Activated CD4-positive, CD25-positive, alpha-beta regulatory T cell treated with anti-CD3 and anti-CD28 coated beads, Interleukin-2, amount 50 U/mL, for 16 hours (primary cell): ENCODE results near the gene PARVB.

Experiments used
- DNase-seq: peaks from one replicate; pipeline ENCODE4 v3.0.0-alpha.2; 2020; ENCODE audit warnings: low read depth, low spot score

The PARVB gene

DNA sequence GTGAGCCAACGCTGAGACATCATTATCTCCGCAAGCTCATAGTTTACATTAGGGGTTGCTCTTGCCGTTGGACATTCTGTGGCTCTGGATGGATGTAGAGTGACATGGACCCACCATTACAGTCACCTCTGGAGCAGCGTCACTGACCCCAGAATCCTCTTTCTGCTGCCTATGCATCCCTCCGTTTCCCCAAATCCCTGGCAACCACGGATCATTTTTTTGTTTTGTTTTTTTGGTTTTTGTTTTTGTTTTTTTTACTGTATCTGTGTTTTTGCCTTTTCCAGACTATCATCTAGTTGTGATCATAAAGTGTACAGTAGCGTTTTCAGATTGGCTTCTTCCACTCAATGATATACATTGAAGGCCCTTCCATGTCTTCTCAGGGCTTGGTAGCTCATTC is 4.0 kb downstream of the PARVB start:
- no peak for DNase-seq

DNA sequence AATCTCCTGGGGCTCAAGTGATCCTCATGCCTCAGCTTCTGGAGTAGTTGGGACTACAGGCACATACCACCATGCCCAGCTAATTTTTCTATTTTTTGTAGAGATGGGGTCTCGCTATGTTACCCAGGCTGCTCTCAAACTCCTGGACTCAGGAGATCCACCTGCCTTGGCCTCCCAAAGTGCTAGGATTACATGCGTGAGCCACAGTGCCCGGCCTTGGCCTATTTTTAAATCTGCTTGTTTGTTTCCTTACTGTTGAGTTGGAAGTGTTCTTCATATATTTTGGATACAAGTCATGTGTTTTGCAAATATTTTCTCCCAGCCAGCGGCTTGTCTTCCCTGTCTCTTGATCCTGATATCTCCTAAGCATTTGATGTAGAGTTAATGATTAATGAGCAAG is 5.0 kb downstream of the PARVB start:
- no peak for DNase-seq

DNA sequence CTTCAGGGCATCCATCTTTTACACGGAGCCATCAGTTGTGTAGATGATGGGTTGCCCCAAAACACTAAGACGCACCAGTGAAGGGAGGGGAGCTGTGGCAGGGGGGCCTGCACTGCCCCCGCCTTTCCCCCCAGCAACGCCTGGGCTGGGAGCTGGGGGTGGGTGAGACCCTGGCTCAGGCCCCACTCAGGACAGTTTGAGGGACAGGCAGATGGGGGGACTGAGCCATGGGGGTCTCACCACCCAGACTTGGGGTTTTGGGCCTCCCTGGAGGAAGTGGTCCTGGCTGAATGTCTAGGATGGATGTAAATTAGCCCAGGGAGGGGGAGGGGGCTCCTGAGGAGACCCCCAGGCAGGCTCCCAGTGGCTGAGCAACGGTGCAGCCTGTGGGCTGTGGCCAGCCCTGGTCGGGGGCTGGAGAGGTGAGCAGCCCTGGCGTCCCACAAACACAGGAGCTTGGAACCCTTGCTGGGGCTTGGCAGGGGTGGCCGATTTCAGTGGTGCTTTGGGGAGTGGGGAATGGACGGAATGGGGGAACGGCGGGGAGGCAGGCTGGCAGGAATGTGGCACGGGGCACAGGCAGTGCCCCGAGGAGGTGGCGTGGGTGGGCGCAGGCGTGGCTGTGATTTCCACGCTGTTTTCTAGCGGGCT is 6.1 kb downstream of the PARVB start:
- DNase-seq = no peak

DNA sequence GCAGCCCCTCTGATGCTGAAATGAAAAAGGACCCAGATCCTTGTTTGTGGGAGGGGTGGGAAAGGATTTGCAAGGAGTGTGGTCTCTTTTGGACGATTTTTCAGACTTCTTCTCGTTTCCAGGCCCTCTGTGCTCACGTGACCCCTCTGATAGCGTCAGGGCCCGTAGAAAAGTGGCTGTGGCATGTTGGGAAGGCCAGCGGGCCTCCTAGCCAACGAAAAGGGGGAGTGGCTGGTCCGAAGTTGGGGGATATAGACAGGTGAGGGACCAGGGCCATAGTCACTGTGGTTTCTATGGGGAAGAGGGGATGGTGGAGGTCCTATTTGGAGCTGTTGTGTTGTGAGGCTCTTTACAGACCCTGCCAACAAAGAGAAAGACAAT is 6.6 kb downstream of the PARVB start:
- DNase-seq = no peak

DNA sequence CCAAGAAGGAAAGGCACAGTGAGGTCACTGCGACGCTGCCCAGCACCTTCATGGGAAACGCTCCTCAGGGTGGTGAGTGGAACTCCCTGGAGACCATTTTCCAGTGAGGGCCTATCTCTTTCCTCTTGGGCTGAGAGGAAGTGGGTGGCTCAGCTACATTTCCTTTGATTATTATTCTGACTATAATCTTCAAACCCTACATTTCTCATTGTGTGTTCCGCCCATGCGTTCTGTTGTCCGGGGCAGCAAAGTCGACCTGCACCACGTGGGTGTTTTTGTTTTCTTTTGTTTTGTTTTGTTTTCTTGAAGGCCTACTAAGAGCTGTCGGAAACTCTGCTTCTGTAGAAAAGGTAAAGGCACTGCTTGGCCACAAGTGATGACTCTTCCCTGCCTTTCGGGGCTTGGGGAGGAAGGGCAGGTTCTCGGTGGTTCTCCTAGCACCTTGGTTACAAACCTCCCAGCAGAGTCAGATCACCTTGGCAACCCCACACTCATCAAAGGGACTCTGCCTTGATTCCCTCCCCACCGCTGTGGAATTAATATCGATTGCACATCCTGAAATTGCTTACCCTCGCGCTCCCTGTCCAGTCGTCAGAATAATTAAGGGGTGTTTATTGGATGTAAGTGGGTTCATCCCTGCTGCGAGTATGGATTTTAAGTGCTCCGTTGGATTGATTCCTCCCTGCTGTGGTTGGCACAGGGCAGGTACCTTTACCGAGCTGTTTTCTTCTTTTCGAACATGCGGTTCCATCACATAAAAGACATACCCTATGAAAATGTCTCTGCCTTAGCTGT is 7.3 kb downstream of the PARVB start:
- no peak for DNase-seq

DNA sequence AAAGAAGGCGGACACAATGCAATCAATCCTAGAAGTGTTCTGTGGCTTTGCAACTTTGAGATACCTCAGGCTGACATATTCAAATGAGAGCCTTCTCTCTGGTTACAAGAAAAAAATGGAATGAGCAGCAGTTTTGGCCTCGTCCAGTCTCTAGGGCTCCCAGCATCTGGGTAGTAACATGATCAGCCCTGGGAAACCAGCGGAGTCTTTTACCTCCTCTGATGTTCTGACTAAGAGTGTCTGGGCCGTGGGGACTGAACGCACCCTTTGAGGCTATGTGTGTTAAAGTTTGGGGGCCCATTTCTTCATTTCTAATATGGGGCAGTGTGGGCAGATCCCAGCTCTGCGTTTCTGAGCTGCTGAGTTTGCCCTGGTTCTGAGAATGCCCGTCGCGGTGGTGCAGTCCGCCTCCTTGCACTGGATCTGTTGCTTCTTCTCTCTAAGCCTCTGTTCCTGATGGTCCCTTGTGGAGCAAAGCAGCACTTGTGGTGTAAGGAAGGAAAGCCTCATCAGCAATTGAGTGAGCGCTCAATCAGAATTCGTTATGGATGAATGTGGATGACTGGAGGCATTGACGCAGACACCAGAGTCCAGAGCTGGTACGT is 8.1 kb downstream of the PARVB start:
- no peak for DNase-seq

DNA sequence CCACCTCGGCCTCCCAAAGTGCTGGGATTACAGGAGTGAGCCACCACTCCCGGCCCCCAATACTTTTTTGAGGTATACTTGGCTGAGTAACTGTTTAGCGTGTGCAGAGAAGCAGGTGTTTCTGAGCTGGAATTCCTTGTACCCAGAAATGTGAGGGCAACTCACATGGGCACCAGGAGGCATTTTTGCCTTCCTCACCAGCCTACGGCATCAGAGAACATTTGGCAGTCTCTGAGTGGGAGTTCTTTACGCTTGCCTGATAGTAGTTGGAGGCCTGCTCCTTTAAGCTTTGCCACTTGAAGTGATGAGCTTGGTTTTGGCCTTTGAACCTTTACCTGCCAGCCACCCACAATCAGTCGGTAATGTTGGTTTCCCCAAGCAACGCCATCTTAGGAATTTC is 9.2 kb downstream of the PARVB start:
- DNase-seq = no peak

DNA sequence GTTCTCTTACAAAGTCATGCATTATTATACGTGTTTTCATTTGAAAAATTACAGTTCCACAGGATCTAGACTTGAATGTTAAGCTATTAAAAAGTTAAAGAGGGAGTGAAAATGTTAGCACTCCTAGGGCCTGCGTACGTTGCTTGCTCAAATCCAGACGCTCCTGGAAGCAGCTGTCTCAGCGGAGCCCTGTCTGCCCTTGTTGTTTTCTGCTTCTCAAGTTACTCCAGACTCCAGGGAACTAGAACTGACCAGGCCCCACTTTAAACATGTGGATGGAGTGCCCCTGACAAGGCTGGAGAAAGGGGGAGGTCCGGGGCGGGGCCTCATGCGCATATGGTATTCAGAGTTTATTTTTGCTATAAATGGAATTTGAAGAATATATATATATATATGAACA is 9.6 kb downstream of the PARVB start:
- no peak for DNase-seq

DNA sequence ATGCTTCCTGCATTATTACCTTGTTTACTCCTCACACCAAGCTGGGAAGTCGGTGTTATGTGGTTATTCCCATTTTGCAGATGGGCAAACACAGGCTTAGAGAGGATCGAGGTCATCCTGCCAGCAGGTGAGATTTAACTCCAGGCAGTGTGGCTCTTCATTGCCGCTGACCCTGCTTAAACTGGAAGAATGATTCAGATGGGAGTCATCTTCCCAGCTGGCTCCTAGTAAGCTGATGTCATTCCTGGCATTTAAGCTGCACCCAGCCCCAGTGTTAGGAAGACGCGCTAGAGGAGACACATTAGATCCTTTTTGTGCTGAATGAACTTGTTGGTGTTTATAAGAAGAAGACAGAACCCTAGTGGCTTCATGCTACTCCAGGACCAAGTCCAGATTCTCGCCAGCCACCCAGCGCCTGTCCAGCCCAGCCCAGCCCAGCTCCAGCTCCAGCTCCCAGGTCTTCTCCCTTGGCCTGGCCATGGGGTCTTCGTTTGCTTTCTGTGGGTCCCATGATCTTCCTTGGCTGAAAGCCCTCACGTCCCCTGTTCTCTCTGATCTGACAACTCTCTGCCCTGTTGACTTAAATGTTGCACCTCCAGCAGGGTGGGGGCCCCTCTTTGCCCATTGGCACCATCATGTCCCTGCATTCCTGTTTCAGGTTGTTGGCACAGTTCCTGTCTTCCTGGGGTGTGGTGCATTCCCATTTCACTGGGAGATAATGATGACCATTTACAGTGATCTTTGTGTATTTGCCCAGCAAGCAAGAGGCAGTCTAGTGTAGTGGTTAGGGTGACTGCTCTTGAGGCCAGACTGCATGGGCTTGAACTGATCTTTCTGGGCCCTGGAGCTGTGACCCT is 13.6 kb downstream of the PARVB start:
- DNase-seq = no peak

DNA sequence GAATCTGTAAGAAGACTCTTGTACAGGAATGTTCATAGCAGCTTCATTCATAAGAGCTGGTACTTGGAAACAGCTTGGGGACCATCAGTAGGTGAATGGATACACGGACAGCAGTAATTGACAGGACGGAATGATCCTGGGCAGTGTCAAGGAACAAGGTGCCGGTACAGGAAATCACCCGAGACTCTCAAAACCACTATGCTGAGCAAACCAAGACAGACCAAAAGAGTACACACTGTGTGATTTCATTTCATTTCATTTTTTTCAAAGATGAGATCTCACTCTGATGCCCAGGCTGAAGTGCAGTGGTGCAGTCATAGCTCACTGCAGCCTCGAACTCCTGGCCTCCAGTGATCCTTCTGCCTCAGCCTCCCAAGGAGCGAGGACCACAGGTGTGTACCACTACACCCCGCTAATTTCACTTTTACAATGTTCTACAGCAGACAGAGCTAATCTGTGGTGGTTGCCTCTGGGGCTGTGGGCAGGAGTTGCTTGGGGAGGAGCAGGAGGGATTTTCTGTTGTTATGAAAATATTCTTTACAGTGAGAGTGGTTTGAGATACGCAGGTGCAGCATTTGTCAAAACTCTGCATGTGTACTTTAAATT is 15.6 kb downstream of the PARVB start:
- no peak for DNase-seq

DNA sequence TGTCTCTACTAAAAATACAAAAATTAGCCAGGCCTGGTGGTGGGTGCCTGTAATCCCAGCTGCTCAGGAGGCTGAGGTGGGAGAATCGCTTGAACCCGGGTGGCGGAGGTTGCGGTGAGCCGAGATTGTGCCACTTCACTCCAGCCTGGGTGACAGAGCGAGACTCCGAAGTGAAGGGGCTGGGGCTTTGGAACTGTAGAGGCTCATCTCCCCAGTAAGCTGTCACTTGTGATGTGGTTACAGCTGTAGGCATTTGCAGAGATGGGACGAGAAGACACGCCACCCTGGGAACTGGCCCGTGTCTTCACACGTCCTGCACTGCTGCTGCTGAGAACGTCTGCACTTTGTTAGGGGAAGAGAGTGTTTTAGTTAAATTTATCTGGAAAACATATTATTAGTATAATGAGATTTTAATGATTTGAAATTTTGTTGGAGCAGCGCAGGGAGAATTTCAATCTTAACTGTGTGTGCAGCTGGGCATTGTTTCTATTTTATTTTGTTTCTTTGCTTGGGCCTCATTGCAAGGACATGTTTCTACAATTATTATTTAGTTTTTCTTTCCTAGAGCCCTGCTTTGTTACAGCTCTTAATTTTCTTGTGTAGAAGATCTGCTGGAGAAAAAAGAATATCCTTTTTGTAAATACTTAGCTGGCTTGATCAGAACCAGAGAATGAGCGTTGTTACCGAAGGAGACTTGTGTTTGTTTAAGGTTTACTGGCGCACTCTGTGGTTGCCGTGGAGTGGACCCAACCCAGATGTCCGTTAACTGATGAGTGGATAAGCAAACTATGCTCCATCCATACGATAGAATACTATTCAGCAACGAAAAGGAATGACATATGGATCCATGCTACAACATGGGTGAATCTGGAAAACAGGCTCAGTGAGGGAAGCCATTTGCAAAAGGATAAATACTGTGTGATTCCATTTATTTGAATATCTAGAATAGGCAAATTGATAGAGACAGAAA is 18.4 kb downstream of the PARVB start:
- DNase-seq = no peak

DNA sequence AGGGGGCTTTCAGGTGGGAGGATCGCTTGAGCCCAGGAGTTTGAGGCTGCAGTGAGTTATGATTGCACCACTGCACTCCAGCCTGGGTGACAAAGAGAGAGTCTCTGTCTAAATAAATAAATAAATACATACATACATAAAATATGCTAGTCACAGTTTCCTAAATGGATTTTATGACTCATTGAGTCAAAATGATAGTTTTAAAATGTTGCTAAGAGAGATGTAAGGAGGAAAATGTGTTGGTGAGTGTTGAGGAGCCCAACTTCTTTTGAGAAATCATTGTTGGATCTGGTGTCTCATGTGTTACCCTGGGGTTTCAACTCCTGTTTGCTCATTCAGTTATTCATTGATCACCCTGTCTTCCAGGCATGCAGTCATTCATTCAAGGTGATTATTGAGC is 21.0 kb downstream of the PARVB start:
- no peak for DNase-seq

DNA sequence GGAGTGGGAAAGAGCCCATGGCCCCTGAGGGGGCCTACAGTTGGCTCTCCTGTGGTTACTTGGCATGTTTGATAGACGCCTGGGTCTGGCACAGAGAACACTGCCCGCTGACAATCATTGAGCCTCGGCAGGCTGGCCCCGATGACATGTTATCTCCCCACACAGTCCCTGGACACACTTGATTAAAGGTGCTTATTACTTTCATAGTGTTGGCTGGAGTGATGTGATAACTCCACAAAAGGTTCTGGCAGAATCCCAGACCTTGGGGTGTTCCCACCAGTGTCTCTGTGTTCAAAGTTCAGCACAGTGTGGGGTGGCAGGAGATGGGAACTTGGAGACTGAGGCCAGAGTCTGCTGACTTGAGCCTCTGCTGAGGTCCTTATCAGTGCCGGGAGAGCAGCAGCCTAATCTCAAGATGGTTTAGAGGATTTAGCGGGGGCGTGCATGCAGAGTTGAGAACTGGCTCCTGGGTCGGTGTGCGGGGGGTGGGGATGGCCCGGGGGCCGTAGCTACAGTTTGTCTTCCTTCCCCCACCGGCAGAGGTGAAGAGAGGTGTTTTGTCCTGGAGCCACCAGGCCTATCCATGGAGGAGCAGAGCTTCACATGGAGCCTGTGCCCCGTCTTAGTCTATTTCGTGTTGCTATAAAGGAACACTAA is 22.5 kb downstream of the PARVB start:
- no peak for DNase-seq

DNA sequence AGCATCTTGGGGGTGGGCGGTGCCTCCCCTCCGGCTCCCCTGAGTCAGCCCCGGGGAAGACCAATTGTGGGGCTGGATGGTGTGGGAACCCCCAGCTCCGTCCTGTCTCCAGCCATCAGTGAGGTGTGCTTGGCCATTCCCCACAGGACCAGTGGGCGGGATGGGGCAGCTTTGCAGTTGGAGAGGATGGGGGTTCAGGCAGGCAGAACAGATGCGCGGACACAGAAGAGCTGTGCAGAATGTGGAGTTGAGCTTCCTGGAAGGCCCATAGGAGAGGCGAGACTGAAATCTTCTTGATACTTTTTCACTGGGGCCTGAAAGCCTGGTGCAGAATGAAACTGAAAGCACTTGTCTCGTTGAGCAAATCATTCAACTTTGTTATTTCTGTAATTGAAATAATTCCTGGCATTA is 23.8 kb downstream of the PARVB start:
- DNase-seq = no peak

DNA sequence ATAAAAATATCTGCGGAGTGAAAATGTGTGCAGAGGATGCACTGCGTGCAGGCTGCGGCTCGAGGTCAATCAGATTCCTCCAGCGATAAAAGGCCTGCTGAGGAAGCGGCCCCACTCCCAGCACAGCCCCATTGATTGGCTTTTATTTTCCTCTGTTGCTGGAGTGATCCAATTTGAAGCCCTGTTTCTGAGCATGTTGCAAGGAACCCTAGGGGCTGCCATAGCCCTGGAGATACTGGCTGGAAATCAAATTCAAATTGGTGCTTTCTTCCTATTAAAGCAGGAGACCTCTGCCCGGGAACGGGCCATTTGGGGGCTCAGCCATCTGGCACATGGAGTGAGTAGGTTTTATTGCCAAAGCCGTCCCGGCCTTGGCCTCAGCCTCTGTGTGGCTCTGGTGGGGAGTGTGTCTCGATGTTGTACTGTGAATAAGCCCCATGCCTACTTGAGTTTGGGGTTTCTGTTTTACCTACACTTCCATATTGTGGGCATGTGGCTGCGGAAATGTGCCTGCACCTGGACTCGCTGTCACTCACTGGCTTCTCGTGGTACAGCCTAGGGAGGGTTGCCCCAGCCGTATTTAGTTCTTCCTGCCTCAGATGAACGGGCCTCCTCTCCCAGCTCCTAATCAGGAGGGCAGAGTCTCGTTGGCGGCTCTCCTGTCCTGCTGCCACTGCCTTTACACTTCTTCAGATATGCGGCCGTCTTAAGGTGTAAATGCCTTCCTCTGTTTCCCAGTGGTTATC is 25.6 kb downstream of the PARVB start:
- no peak for DNase-seq

DNA sequence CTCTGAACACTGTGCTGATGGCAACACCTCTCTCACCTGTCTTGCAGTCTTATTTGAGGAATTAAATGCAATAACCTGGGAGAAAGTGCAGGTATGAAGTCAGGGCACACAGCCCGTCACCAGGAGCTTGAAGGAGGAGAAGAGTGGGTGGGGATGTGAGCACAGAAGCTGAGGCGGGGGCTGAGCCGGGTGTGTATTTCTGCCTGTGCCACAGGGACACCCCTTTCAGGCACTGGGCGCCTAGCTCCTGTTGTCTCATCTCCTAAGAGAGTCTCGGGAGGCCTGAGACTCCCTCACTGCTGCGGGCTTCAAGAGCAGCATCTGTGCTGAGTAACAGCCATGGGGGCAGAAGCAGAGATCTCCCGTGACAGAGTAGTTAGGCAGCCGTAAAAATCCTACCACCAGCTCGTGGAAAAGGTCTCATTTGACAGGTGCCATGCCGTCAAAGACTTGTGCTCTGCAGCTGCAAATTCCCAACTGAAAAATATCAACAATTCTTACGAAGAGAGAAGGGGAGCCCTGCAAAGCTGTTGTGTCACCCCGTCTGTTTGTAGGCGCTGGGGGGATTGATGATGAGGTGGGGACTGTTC is 26.8 kb downstream of the PARVB start:
- DNase-seq = no peak

DNA sequence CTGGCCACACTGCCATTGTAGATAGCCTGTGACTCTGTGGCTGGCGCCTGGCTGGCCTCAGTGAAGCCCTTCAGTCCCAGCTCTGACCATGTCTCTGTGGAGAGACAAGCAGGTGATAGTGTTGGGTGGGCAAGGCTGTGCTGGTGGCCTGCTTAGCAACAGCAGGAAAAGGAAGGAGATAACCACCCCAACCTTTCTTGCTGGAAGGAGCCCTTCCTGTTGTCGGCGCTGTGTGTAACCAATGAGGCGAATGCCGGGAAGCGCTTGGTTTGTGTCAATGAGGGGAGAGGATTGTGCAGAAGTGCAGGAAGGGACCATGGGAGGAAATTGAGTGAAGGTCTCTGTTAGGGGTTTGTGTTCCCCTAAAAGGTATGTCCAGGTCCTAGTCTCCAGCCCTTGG is 27.3 kb downstream of the PARVB start:
- DNase-seq = no peak

DNA sequence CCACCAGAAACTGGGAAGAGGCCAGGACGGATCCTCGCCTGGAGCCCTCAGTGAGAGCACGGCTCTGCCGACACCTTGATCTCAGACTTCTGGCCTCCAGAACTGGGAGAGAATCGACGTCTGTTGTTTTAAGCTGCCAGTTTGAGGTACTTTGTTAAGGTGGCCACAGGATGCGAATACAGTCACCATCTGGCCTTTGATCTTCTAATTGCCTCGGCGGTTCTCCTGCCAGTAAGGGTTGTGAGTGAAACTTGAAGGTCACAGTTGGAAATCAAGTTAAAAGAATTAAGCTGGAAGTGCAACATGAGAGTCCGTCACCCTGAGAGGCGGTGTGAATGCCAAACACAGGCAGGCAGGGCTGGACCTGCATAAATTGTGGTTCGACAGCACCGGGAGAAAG is 27.9 kb downstream of the PARVB start:
- DNase-seq = no peak

DNA sequence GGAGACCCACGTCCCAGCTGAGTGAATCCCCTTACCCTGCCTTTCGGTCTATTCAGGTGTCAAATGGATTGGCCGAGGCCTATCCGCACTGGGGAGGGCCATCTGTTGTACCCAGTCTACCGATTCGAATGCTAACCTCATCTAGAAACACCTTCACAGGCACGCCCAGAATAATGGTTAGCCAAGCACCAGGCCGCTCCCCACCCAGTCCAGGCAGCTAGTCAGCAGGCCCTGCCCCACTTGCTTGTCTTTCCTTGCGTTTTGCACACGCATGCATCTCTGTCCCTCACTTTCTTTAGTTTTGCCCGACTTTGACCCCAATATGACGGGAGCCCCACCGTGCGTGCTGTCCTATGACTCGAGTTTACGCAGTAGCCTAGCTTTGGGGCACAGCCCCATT is 31.7 kb downstream of the PARVB start:
- DNase-seq = no peak
